Bronchial epithelial cell (primary cell): ENCODE results near the gene CPLANE1. TPM values are rescaled to one million over a fixed set of nuclear protein-coding genes. Genes with fewer than 3 reads are reported as not detected.
"Not testable (repeated sequence)": the region's sequence is repeated elsewhere in the genome, so short reads cannot be mapped to it uniquely, and the experiment has no call there.

Experiments
- DNase-seq: peaks from one replicate; pipeline ENCODE4 v3.0.0-alpha.2; 2010; ENCODE audit warnings: low read depth
- FAIRE-seq: peaks from 2 replicates; lab custom pipeline; 2011; peaks lifted over from hg19 to GRCh38; lab: Jason Lieb, UNC
- H3K27me3 ChIP-seq: 2 replicates; pipeline ENCODE4 v1.5.1; 2011; ENCODE audit warnings: low read length; ENCODE audit not compliant: control insufficient read depth, insufficient read depth
- H3K36me3 ChIP-seq: 2 replicates; pipeline ENCODE4 v1.5.1; 2011; ENCODE audit warnings: low read length; ENCODE audit not compliant: control insufficient read depth, insufficient read depth
- H3K4me3 ChIP-seq: 2 replicates; pipeline ENCODE4 v1.5.1; 2011; ENCODE audit warnings: mild to moderate bottlenecking, low read depth, low read length, control low read depth
- total RNA-seq: library from RNA; depleted of rRNA; stranded (reverse); fragments of >200 nt; gene quantifications from 2 replicates; pipeline ENCODE4 v1.2.1, GENCODE V29; 2014
- TF ChIP-seq, protein P1 (sequence below): IDR thresholded peaks from 2 replicates; pipeline ENCODE4 v1.5.1; 2011; ENCODE audit warnings: mild to moderate bottlenecking, moderate library complexity, low read length, control low read depth, inconsistent platforms; ENCODE audit not compliant: insufficient read depth, severe bottlenecking

Gene CPLANE1
- total RNA-seq, 1 donor from 2014 or later = 8.2 TPM

- Histone ChIP-seq H3K4me3 (no peak overlapping the region), H3K36me3 (peaks cover 1% of the 10 kb centered on the region), H3K27me3 (no peaks in the 10 kb centered on the region)
- TF ChIP-seq, protein P1, sequence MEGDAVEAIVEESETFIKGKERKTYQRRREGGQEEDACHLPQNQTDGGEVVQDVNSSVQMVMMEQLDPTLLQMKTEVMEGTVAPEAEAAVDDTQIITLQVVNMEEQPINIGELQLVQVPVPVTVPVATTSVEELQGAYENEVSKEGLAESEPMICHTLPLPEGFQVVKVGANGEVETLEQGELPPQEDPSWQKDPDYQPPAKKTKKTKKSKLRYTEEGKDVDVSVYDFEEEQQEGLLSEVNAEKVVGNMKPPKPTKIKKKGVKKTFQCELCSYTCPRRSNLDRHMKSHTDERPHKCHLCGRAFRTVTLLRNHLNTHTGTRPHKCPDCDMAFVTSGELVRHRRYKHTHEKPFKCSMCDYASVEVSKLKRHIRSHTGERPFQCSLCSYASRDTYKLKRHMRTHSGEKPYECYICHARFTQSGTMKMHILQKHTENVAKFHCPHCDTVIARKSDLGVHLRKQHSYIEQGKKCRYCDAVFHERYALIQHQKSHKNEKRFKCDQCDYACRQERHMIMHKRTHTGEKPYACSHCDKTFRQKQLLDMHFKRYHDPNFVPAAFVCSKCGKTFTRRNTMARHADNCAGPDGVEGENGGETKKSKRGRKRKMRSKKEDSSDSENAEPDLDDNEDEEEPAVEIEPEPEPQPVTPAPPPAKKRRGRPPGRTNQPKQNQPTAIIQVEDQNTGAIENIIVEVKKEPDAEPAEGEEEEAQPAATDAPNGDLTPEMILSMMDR = no peak
- no peak for DNase-seq
- FAIRE-seq = no peak
Observed at GRCh38 chr5:37166197-37166596, 83.0 kb downstream of the CPLANE1 start.

DNA sequence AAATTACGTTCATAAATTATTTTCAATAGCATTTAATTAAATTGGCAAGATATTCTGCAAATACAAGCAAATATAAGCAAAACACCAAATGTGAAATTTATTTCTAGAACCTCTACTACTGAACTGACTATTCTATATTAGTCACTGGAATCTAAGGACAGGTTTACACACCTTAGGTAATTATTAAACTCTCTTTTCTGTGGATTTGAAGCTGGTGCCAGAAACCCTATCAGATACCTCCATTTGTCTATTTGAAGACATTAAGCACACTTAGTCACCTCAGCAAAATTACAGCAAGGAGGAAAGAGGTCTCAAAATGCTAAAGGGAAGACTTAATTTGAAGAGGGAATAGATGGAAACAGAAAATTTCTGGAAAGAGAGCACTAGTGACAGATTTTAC, 83.4 kb downstream of the CPLANE1 start:
- TF ChIP-seq, protein P1 = no peak
- no peak for DNase-seq
- H3K27me3 ChIP-seq = no peaks in the 10 kb centered on the region
- no peak overlapping the region for H3K4me3 ChIP-seq
- FAIRE-seq = no peak
- H3K36me3 ChIP-seq = peaks cover 1% of the 10 kb centered on the region

DNA sequence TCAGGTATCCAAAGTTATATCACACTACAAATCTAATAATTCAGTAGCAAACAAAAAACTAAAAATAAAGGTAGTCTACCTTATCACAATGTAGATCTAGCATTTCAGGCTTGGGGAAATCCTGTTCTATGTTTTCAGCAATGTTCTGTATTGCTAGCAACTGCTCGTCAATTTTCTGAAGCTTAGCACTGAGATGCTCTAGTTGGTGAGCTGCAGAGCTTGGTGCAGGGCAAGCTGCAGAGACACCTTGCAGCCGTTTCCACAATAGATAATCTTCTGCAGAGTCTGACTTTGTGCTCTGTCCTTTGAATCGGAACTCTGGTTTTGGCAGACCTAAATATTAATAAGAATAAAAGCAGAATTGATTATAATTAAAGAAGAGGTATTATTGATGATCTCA, 95.5 kb downstream of the CPLANE1 start:
- FAIRE-seq (no peak), DNase-seq (no peak)
- H3K36me3 ChIP-seq = no peaks in the 10 kb centered on the region
- H3K27me3 ChIP-seq = no peaks in the 10 kb centered on the region
- TF ChIP-seq, protein P1 = no peak
- no peak overlapping the region for H3K4me3 ChIP-seq

DNA sequence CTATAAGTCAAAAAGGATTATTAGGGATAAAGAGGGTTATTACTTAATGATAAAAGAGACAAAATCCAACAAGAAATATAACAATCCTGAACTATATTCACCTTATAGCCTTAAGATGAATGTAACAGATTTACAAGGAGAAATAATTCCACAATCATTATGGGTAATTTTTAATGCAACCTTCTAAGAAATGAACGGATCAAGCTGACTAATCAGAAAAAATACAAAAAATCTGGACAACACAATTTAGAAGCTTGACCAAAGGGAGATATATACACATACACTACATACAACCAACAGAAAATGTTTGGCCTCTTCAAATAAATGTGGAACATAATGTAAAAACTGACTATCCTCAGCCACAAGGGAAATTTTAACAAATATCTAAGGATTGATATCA, 102.3 kb downstream of the CPLANE1 start:
- no peak for FAIRE-seq

DNA sequence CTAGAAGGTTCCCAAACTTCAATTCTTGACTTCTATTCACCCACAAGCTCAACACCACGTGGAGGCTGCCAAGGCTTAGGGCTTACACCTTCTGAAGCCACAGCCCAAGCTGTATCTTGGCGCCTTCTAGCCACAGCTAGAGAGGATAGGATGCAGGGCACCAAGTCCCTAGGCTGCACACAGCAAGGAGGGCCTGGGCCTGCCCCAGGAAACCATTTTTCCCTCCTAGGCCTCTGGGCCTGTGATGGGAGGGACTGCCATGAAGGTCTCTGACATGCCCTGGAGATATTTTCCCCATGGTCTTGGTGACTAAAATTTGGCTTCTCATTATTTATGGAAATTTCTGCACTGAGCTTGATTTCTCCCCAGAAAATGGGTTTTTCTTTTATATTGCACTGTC, 112.5 kb downstream of the CPLANE1 start:
- Histone ChIP-seq H3K27me3 (no peaks in the 10 kb centered on the region), H3K4me3 (no peak overlapping the region), H3K36me3 (peaks cover 4% of the 10 kb centered on the region)
- no peak for DNase-seq
- TF ChIP-seq, protein P1 = no peak
- FAIRE-seq = no peak

More for the DNA sequence above, 102.3 kb downstream of the CPLANE1 start:
- Histone ChIP-seq H3K36me3 (no peaks in the 10 kb centered on the region), H3K4me3 (no peak overlapping the region), H3K27me3 (no peaks in the 10 kb centered on the region)
- TF ChIP-seq, protein P1 = no peak
- DNase-seq = no peak

- FAIRE-seq, H3K4me3 ChIP-seq, H3K36me3 ChIP-seq, DNase-seq, H3K27me3 ChIP-seq: not testable (repeated sequence)
Observed at GRCh38 chr5:37135312-37135711, 113.9 kb downstream of the CPLANE1 start.
